HG03045 (cell line): ENCODE data around the gene SLC9A5.

Experiments used
- ATAC-seq: cut with Tn5 transposase; IDR thresholded peaks from one replicate; pipeline ENCODE4 v1.9.1; 2021; ENCODE audit warnings: mild to moderate bottlenecking, moderate library complexity; ENCODE audit not compliant: unreplicated experiment

Gene SLC9A5

GRCh38 chr16:67304020-67304419 is 55.2 kb downstream of the SLC9A5 start:
- no peak for ATAC-seq

GRCh38 chr16:67305216-67306071 is 56.7 kb downstream of the SLC9A5 start:
- ATAC-seq = no peak

- no peak for ATAC-seq
Observed at GRCh38 chr16:67310561-67310960, 61.8 kb downstream of the SLC9A5 start.

- peak; percentile 71 for ATAC-seq
Observed at GRCh38 chr16:67311607-67312488, 63.1 kb downstream of the SLC9A5 start.

GRCh38 chr16:67312719-67313118 is 63.9 kb downstream of the SLC9A5 start:
- ATAC-seq = no peak

GRCh38 chr16:67317853-67318252 is 69.1 kb downstream of the SLC9A5 start:
- no peak for ATAC-seq
